ENCODE measurements around the gene CCL19.
"Not testable (repeated sequence)": the region's sequence is repeated elsewhere in the genome, so short reads cannot be mapped to it uniquely, and the experiment has no call there.

- TF ChIP-seq CTCF, POLR2AphosphoS5 (IDR thresholded peaks at IDR 0.05): not testable (repeated sequence)
Measured at GRCh38 chr9:34740176-34740575, 49.1 kb upstream of the CCL19 start.

Measured in transverse colon (tissue), 4 donors.